ENCODE data around the gene PCGF5. TPM values are rescaled to one million over a fixed set of nuclear protein-coding genes. Genes with fewer than 3 reads are reported as not detected.

Gene PCGF5
- polyA plus RNA-seq, 1 of the 3 experiments (the other 2 are of a cell fraction), result 14.5 TPM

DNA sequence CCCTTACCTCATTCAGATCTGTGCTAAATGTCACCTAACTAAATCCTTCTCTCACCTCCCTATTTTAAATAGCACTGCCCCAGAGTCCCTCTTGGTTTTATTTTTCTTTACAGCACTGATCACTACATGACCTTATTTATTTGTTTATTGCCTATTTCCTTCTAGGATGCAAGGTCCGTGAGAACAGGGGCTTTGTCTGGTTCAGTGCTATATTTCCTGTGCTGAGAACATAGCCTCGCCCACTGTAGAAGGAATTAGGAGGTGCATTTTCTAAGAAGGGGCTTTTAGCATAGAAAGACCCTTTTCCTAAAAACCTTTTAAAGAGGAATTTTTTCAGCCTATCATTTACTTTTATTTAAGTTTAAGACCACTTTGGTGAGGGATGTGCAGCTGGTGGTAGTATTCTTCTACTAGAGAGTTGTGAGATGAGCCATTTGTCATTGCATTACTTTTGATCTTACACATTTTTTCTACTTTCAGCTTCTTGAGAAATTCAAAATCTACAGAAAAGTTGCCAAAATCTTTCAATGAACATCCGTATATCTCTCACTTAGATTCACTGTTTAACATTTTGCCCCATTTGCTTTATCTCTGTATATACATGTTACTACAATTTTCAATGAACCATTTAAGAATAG, 13.5 kb upstream of the PCGF5 start:
- peaks cover 31% of the 10 kb centered on the region; the same call in 1 of the 2 replicates for H3K79me2 ChIP-seq (ENCODE audit: insufficient read depth)
- TF ChIP-seq FOXJ3 (CRISPR knock-in tag; IDR thresholded peaks at IDR 0.05) (no peak), JUND (IDR thresholded peaks at IDR 0.05) (no peak), EZH2phosphoT487 (IDR thresholded peaks at IDR 0.05; ENCODE audit: borderline replicate concordance, low read depth) (no peak), GABPA (IDR thresholded peaks at IDR 0.05; ENCODE audit: low read depth) (no peak), MEF2A (IDR thresholded peaks at IDR 0.05; ENCODE audit: borderline replicate concordance, low read depth) (no peak), GATA2 (CRISPR knock-in tag; IDR thresholded peaks at IDR 0.05) (no peak), NFIC (IDR thresholded peaks at IDR 0.05; ENCODE audit: borderline replicate concordance) (no peak), SIN3A (IDR thresholded peaks at IDR 0.05; ENCODE audit: borderline replicate concordance, low read depth, low read length) (no peak), RCOR1 (IDR thresholded peaks at IDR 0.05; ENCODE audit: low read length) (no peak), FOSL2 (IDR thresholded peaks at IDR 0.05; ENCODE audit: borderline replicate concordance, low read depth) (no peak), ELF1 (IDR thresholded peaks at IDR 0.05) (no peak), NRF1 (IDR thresholded peaks at IDR 0.05; ENCODE audit: low read depth, low read length) (no peak), RAD21 (IDR thresholded peaks at IDR 0.05; ENCODE audit: low read length) (no peak), SMC3 (IDR thresholded peaks at IDR 0.05; ENCODE audit: low read depth, low read length) (no peak)
- TF ChIP-seq, protein P1, sequence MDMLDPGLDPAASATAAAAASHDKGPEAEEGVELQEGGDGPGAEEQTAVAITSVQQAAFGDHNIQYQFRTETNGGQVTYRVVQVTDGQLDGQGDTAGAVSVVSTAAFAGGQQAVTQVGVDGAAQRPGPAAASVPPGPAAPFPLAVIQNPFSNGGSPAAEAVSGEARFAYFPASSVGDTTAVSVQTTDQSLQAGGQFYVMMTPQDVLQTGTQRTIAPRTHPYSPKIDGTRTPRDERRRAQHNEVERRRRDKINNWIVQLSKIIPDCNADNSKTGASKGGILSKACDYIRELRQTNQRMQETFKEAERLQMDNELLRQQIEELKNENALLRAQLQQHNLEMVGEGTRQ (IDR thresholded peaks at IDR 0.05; ENCODE audit: borderline replicate concordance, low read depth, low read length), result no peak
- H3K27ac ChIP-seq (ENCODE audit: low read depth in 2 of 2, low read length in 1 of 2), result no peak overlapping the region
- no peak for DNase-seq
- H3F3A ChIP-seq (replicated peaks; ENCODE audit: insufficient read depth), result no peaks in the 10 kb centered on the region
- no peak overlapping the region for H2AFZ ChIP-seq (ENCODE audit: low read depth)
- no peak overlapping the region for H3K9ac ChIP-seq
- ChIA-PET CTCF (no interaction called here), POLR2A (no interaction called here)
- H3K4me3 ChIP-seq (ENCODE audit: low read depth in 2 of 2, low read length in 1 of 2), result no peak overlapping the region
- H3K9me3 ChIP-seq, result no peaks in the 10 kb centered on the region
- H3K9me2 ChIP-seq, result no peaks in the 10 kb centered on the region
- 94% methylated on average over 3 of the region's 3 CpGs for WGBS (ENCODE audit: low lambda C conversion rate)
- peaks cover 0 to 6% of the 10 kb centered on the region in 2 experiments; a peak in 3 of 4 replicates for H3K4me1 ChIP-seq (ENCODE audit: control insufficient read depth in 1 of 2, insufficient read depth in 2 of 2, low read depth in 1 of 2, low read length in 1 of 2)
- H3K36me3 ChIP-seq (replicated peaks in 1 of 2; ENCODE audit: control insufficient read depth in 1 of 2, insufficient read depth in 2 of 2, low read length in 1 of 2), result no peaks in the 10 kb centered on the region
- no peaks in the 10 kb centered on the region; the same call in 1 of the 2 replicates for H4K20me1 ChIP-seq (ENCODE audit: insufficient read depth)
- H3K27me3 ChIP-seq (ENCODE audit: insufficient read depth), result no peaks in the 10 kb centered on the region
- H3K4me2 ChIP-seq, result no peak overlapping the region

DNA sequence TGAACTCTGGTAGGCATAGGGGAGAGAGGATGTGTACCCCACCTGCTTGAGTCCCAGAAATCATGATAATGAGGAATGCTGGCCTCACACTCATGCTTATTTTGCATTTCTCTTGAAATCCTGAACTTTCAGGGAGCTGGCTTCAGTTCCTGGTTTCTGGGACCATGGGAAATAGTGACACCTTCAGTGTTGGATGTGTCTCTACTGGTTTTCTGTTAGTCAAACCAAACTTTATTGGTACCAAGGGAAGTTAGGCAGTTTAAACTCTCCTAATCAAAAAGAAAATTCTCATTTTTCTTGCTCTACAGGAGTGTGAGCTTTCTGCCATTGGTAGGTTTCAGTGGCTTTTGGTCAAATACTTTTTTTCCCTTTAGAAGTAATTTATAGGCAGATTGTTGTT, 11.8 kb upstream of the PCGF5 start:
- no peaks in the 10 kb centered on the region; the same call in 1 of the 2 replicates for H4K20me1 ChIP-seq (ENCODE audit: insufficient read depth)
- H3F3A ChIP-seq (replicated peaks; ENCODE audit: insufficient read depth), result no peaks in the 10 kb centered on the region
- H3K27ac ChIP-seq (ENCODE audit: low read depth in 2 of 2, low read length in 1 of 2), result no peak overlapping the region
- H3K9ac ChIP-seq, result no peak overlapping the region
- no peaks in the 10 kb centered on the region for H3K27me3 ChIP-seq (ENCODE audit: insufficient read depth)
- H3K79me2 ChIP-seq (ENCODE audit: insufficient read depth), result peaks cover 27% of the 10 kb centered on the region; the same call in 1 of the 2 replicates
- H2AFZ ChIP-seq (ENCODE audit: low read depth), result no peak overlapping the region
- H3K4me1 ChIP-seq (ENCODE audit: control insufficient read depth in 1 of 2, insufficient read depth in 2 of 2, low read depth in 1 of 2, low read length in 1 of 2), result peaks cover 0 to 6% of the 10 kb centered on the region in 2 experiments; a peak in 3 of 4 replicates
- TF ChIP-seq GATA2 (CRISPR knock-in tag; IDR thresholded peaks at IDR 0.05) (no peak), IRF3 (IDR thresholded peaks at IDR 0.05; ENCODE audit: low read depth, low read length) (no peak), POLR2AphosphoS5 (IDR thresholded peaks at IDR 0.05; ENCODE audit: low read depth, low read length) (no peak), FOXM1 (IDR thresholded peaks at IDR 0.05; ENCODE audit: low read depth) (no peak), YY1 (IDR thresholded peaks at IDR 0.05; ENCODE audit: low read depth) (no peak), RCOR1 (IDR thresholded peaks at IDR 0.05; ENCODE audit: low read length) (no peak), TAF1 (IDR thresholded peaks at IDR 0.05; ENCODE audit: borderline replicate concordance, low read depth, low read length) (no peak), RFX5 (IDR thresholded peaks at IDR 0.05; ENCODE audit: low read length) (no peak), FOXJ3 (CRISPR knock-in tag; IDR thresholded peaks at IDR 0.05) (no peak), TEAD4 (IDR thresholded peaks at IDR 0.05; ENCODE audit: borderline replicate concordance, insufficient read depth) (no peak), EZH2phosphoT487 (IDR thresholded peaks at IDR 0.05; ENCODE audit: borderline replicate concordance, low read depth) (no peak), ZBTB33 (IDR thresholded peaks at IDR 0.05; ENCODE audit: borderline replicate concordance, low read depth) (no peak), NRF1 (IDR thresholded peaks at IDR 0.05; ENCODE audit: low read depth, low read length) (no peak), GABPA (IDR thresholded peaks at IDR 0.05; ENCODE audit: low read depth) (no peak), NFIC (IDR thresholded peaks at IDR 0.05; ENCODE audit: borderline replicate concordance) (no peak), FOSL2 (IDR thresholded peaks at IDR 0.05; ENCODE audit: borderline replicate concordance, low read depth) (no peak)
- TF ChIP-seq, protein P1 (IDR thresholded peaks at IDR 0.05; ENCODE audit: borderline replicate concordance, low read depth, low read length), result no peak
- ChIA-PET POLR2A (no interaction called here), CTCF (no interaction called here)
- no peak overlapping the region for H3K4me2 ChIP-seq
- no peaks in the 10 kb centered on the region for H3K9me2 ChIP-seq
- H3K9me3 ChIP-seq, result no peaks in the 10 kb centered on the region
- no peaks in the 10 kb centered on the region for H3K36me3 ChIP-seq (replicated peaks in 1 of 2; ENCODE audit: control insufficient read depth in 1 of 2, insufficient read depth in 2 of 2, low read length in 1 of 2)
- no peak overlapping the region for H3K4me3 ChIP-seq (ENCODE audit: low read depth in 2 of 2, low read length in 1 of 2)
- DNase-seq, result no peak
